Measurements from ENCODE around the gene ACTG1.

ACTG1 gene

GRCh38 chr17:81515530-81516041 is 3.0 kb upstream of the ACTG1 start:
- DNase-seq = no peak

GRCh38 chr17:81514739-81515529 is 2.3 kb upstream of the ACTG1 start:
- no peak for DNase-seq

- DNase-seq = no peak
Measured at GRCh38 chr17:81514489-81514738, 1.8 kb upstream of the ACTG1 start.

- DNase-seq = no peak
Measured at GRCh38 chr17:81513753-81514488, 1.3 kb upstream of the ACTG1 start.

- DNase-seq = no peak
Measured at GRCh38 chr17:81513372-81513752, 763 bp upstream of the ACTG1 start.

GRCh38 chr17:81511804-81512561 is 616 bp downstream of the ACTG1 start:
- no peak for DNase-seq

- DNase-seq = no peak
Measured at GRCh38 chr17:81511554-81511803, 1.1 kb downstream of the ACTG1 start.

GRCh38 chr17:81510785-81511553 is 1.6 kb downstream of the ACTG1 start:
- no peak for DNase-seq

GRCh38 chr17:81509972-81510784 is 2.4 kb downstream of the ACTG1 start:
- DNase-seq = no peak

- DNase-seq = no peak
Measured at GRCh38 chr17:81509207-81509971, 3.2 kb downstream of the ACTG1 start.

- DNase-seq = no peak
Measured at GRCh38 chr17:81508639-81509206, 3.9 kb downstream of the ACTG1 start.

- DNase-seq = no peak
Measured at GRCh38 chr17:81503619-81504018, 9.0 kb downstream of the ACTG1 start.

- no peak for DNase-seq
Measured at GRCh38 chr17:81502471-81503017, 10.1 kb downstream of the ACTG1 start.

- no peak for DNase-seq
Measured at GRCh38 chr17:81500047-81500446, 12.6 kb downstream of the ACTG1 start.

GRCh38 chr17:81499601-81499970 is 13.0 kb downstream of the ACTG1 start:
- DNase-seq = no peak

GRCh38 chr17:81498953-81499600 is 13.5 kb downstream of the ACTG1 start:
- DNase-seq = no peak

GRCh38 chr17:81494626-81495377 is 17.8 kb downstream of the ACTG1 start:
- no peak for DNase-seq

- no peak for DNase-seq
Measured at GRCh38 chr17:81493198-81494038, 19.2 kb downstream of the ACTG1 start.

- DNase-seq = no peak
Measured at GRCh38 chr17:81492706-81493105, 19.9 kb downstream of the ACTG1 start.
